GM08714 (cell line): ENCODE measurements around the gene RPTOR.

ENCODE experiments used
- H3K4me3 ChIP-seq: fragments of 200-500 bp; sonication (Bioruptor generic); 2 replicates; pipeline ENCODE4 v1.5.1; 2014; ENCODE audit warnings: mild to moderate bottlenecking, low read length, inconsistent platforms
- ZNF274 ChIP-seq: IDR thresholded peaks from 2 replicates; pipeline ENCODE4 v1.6.1; 2012; ENCODE audit warnings: mild to moderate bottlenecking, low read depth, low read length

Gene RPTOR

DNA sequence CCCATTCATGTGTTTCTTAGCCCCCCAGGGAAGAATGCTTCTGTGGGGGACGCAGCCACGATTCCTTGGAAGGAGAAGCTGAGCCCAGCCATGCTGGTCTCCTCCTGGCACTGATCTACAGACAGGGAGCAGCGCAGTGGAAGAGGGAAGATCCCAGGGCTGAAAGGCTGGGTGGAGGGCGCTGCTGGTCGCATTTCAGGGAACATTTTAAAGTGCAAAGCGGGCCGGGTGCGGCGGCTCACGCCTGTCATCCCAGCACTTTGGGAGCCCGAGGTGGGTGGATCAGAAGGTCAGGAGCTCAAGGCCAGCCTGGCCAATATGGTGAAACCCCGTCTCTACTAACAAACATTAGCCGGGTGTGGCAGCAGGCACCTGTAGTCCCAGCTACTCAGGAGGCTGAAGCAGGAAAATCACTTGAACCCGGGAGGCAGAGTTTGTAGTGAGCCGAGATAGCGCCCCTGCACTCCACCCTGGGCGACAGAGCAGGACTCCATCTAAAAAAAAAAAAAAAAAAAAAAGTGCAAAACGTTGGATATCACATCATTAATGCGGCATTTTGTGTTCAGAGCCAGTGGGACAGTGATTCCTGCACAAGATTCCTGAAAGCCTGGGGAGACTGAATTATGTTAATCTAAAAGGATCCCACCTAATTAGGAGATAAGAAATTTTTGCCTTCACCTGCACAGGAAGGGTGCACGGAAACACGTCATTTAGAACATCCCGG, 446.4 kb downstream of the RPTOR start:
- TF ChIP-seq ZNF274 = no peak
- peak overlapping the region; percentile 93 for H3K4me3 ChIP-seq

DNA sequence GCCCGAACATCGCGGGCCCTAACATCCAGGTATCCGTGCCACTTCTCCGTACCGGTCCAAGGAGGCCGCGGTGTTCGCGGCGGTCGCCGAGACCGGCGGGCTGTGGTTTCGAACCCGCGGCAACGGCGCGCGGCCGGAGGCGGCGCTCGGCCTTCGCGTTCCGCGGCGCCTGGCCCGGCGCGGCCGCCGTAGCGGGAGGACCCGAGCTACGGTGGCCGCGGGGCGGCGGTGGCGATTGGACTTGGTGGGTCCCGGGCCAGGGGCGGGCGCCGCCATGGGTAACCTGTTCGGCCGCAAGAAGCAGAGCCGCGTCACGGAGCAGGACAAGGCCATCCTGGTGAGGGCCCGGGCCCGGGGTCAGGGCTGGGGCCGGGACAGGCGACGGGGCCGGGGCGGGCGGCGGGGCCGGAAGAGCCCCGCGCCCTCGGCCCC, 447.0 kb downstream of the RPTOR start, which contains the start of gene CHMP6:
Gene CHMP6, plus strand, starts transcription at position 197 of the 432 bp plus-strand sequence. Its CDS starts 78 bp downstream, at position 275.
- no peak for TF ChIP-seq ZNF274
- H3K4me3 ChIP-seq = peak within 1 kb of the TSS; percentile 93

DNA sequence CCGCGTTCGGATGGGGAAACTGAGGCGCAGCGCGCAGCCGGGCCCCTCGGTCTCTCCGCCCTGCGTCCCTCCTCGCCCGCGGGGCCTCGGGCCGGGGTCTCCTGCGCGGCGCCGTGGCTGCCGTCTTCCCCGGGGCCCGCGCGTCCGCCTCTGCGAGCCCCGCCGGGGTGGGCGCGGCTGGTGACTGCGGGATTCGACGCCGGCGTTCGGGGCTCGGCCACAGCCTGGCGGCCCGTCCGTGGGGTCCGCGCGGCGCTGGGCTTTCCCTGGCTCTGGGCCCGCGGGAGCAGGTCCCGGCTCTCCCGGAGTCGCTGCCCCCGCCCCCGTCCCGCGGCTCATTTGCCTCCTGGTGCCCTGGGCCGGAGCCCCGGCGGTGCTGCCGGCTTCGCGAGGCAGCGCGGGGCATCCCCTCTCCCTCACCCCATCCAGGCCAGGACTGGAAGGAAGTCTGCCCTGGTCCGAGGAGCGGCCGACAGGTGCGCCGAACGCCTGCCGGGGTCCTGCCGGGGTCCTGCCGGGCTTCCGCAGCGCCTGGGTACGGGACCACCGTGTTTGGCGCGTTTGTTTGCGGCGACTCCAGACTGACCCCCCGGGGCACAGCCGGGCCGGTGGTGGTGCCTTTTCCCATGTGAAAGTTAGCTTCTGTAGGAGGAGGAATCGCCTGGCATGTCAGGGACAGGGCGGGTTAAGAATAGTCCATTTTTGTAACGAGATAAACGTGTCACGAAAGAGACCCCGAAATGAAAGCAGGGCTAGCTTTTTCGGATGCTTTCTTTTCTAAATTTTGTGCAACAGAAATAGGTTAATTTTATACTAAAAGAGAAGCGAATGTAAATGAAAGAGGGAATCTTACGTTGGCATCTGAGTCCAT, 447.7 kb downstream of the RPTOR start:
- TF ChIP-seq ZNF274 = no peak
- peak overlapping the region; percentile 93 for H3K4me3 ChIP-seq

DNA sequence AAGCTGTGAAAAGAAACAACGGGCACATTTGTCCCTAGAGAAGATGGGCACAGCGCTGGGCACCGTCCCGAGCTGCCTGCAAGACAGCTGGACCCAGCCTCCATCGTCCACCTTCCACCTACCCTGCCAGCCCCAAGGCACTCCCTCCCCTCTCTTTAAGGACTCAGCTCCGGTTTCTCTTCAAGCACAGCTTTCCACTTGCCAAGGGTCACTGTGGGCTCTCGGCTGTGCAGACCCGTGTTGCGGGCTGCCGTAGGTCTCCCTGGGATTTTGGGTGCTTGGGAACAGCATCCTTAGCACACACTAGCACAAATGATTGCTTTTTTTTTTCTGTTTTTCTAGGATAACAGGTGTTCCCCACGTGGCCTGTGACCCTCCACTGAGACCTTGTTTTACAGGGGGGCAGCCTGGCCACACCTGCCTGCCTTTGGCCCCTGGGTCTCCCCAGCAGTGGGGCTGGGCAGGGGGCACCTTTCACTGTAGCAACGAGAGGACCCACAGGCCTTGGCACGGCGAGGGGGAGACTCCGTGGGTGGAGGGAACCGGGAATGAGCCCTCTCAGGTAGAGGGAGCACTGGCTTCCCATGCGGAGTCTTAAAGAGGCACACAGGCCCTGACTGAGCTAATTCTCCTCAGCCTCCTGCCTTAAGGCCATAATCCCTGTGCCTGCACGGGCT, 448.4 kb downstream of the RPTOR start:
- TF ChIP-seq ZNF274 = no peak
- peak overlapping the region; percentile 93 for H3K4me3 ChIP-seq

DNA sequence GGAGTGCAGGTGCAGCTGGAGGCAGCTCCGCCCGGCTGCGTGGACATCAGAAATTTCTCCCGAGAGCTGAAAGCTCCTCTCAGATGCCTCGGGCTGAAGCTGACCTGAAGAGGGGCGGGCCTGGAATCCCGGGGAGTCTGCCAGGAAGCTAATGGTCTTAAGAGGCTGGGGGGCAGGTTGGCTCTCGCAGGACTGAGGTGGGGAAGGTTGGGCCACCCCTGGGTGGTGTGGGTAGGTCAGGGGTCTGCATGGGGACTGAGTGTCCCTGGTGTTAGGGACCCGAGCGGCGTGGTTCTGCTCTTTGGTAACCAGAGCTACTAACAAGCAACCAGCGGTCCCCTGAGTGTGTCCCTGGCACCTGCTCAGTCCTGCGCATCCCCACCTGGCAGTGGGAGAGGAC, 450.5 kb downstream of the RPTOR start:
- no peak overlapping the region for H3K4me3 ChIP-seq
- no peak for TF ChIP-seq ZNF274

DNA sequence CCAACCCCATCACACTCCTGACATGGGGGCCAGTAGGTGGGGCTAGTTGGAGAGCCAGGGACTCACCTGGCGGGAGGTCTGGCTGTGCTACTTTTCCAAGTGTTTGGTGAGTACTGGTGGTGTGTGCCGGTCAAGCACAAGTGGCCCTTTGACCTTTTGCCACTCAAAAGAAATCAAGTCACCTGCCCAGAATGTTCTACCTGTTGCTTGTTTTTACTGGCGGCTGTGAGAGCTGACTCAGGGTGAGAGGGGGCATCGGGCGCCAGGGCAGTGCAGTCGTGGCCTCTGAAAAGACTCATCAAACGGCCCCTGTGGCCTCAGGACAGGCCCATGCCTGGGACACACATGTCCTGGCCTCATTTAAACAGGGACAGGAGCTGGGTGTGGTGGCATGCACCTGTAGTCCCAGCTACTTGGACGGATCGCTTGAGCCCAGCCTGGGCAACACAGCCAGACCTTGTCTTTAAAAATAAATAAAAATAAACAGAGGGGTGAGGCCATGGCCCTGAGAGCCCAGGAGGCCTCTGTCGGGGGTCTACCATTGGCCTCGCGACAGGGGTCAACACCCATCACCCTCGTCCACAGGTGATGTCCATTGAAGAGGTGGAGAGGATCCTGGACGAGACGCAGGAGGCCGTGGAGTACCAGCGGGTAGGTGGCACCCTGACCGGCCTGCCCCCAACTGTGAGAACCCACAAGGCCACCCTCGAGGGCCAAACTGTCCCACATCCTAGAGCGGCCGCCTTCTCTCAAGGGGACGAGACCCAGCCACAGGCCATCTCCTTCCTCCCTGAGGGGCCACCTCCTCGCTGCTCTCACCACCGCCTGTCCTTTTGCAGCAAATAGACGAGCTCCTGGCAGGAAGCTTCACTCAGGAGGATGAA, 452.0 kb downstream of the RPTOR start:
- TF ChIP-seq ZNF274 = no peak
- H3K4me3 ChIP-seq = no peak overlapping the region

DNA sequence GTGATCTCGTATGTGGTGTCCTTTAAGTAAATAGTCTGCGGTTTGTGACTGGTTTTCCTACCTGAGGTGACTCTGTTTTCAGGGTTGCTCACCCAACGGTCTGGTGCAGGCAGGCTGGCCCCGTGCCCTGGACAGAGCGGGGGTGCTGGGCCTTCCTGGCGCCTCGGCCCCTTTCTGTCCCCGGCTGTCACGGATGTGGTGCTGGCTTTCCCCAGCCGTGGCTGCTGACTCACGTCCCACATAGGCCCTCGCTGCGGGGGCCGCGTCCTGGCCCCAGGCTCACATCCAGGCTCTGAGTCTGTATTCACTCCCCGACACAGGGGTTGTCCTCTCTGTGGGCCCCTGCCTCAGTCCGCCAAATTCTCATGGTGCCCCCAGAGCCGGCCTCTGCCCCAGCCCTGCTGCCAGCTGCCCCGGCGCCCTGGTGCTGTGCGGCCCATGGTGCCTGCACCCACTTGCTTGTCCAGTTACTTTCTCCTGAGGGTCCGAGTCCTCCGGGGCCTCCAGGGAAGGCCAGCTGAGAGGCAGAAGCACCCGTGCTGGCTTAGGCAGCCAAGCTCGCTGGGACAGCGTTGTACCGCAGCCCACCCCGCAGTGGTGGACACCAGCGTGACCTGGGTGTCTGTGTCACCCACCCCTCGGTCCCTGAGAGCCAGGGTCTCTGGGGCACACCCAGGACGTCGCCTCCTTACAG, 452.9 kb downstream of the RPTOR start:
- H3K4me3 ChIP-seq = no peak overlapping the region
- no peak for TF ChIP-seq ZNF274

DNA sequence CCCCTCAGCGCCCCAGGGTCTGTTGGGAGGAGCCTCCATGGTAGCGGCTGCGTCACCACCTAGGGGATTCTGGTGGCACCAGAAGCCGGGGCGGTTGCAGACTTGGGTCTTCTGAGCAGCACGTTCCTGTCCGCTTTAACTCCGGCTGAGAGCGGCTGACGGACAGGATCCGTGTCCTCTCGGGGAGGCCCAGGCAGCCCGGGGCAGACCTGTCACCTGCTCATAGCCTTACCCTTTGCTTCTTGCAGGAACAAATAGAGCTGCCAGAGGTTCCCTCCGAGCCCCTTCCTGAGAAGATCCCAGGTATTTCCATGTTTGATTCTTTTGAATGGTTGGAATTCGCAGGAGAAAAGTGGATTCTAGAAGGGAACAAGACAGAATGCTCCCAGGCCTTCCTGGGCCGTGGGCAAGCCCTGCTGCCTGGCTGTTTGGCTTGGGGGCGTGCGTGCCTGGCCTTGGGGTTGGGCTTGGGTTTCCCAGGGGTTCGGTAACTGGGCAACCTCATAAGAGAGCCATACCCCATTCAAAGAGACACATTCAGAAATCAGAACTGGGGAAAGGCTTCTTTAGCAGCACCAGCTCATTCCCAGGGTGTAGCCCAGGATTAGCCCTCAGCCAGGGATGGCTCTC, 453.6 kb downstream of the RPTOR start:
- H3K4me3 ChIP-seq = no peak overlapping the region
- TF ChIP-seq ZNF274 = no peak

DNA sequence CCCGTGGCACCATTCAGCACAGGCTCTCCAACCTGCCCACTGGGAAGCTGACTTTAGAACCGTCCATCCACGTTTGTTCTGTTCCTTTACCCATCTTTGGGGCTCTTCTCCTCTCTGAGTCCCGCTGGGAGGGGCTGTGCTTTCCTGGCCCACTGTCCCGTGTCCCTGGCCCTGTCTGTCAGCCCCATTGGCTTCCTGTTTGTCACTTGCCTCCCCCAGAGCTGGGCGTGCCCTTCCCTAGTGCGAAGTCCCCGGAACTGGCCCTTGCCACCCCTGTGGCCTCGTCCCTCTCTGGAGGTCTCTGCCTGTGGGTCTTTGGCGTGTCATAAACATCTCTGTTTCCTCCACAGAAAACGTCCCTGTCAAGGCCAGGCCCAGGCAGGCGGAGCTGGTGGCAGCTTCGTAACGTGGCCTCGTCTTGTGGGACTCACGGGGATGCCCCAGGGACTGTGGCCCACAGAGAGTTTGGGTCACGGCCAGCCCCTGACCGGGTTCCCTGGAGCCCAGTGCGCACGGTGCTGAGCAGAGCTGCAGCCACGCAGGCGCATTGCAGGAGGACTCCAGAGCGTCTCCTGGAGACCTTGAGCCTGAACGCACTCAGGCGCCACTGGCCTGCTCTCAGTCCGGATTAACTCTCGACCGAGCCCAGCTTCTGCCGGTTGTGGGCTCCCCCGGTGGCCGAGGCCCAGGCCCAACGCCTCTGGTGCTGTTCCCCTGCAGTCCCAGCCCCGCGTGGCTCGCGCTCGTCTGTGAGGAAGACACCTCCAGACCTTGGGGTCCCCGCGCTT, 454.3 kb downstream of the RPTOR start:
- H3K4me3 ChIP-seq = no peak overlapping the region
- TF ChIP-seq ZNF274 = no peak

DNA sequence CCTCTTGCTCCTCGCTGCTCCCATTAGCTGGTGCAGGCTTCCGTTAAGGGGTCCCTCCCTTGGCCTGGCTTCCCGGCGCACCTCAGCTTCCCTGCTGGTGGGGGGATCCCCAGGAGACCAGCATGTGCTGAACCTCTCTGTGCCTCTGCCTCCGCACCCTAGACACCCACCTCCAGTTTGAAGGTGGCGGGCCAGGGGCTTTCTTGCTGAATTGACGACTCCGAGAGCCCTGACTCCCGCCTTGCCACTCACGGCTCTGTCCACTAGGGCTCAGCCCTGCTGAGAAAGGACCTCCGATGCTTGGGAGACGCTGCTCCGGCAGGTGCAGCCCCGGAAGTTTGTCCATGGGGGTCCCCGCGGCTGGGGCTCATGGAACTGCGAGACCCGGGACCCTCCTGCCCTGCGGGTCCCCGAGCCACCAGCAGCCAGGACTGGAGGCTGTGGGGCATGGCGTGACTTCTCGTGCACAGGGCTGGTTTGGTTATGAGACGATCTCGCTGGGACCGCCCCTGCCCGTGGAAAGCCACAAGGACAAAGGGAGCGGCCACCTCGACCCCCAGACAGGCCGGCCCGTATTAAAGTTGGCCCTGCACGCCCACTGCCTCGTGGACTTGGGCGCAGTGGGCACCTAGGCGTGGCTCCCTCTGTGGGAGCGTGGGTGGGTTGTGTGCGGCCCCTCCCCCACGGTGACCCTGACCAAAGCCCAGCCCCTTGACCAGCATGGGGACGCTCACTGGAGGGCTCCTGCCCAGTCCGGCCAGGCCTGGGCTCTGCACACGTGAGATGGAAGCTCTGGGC, 455.1 kb downstream of the RPTOR start:
- TF ChIP-seq ZNF274 = no peak
- no peak overlapping the region for H3K4me3 ChIP-seq

DNA sequence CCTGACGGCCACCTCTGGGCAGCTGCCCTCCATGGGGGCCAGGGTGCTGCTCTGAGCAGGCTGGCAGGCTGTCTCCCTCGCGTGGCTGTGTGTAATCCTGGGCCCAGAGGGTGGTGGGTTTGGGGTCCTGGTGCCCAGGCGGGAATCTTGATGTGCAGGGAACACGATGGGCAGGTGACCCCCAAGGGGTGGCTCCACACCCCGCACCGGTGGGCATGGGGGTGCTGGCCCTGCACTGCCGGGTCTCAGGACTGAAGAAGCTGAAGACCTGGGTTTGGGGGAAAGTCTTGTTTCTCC, 455.6 kb downstream of the RPTOR start:
- TF ChIP-seq ZNF274 = no peak

More for the DNA sequence above, 455.6 kb downstream of the RPTOR start:
- H3K4me3 ChIP-seq = no peak overlapping the region
